Spleen (tissue), 11 donors: Measurements from ENCODE around the gene ACTN1. TPM values are rescaled to one million over a fixed set of nuclear protein-coding genes. Genes with fewer than 3 reads are reported as not detected.

Source experiments
- DNase-seq: peaks from one replicate; pipeline ENCODE4 v3.0.0-alpha.2; 2020
- H3K27ac ChIP-seq, 8 donors: fragments of 200-600 bp; sonication (generic) in 7 of 8; 1 replicate in 4 of 8; 2 replicates in 4 of 8; pipeline versions ENCODE4 v1.5.0 to v1.8.0; 2016 to 2021; ENCODE audit warnings: inconsistent platforms in 4 of 8, mild to moderate bottlenecking in 4 of 8, moderate library complexity in 1 of 8
- H3K27me3 ChIP-seq, 7 donors: fragments of 200-600 bp; sonication (generic) in 6 of 7; replicated peaks in 1 of 7; 1 replicate in 4 of 7; 2 replicates in 3 of 7; pipeline versions ENCODE4 v1.5.0 to v1.8.0; 2016 to 2021; ENCODE audit warnings: inconsistent platforms in 3 of 7, mild to moderate bottlenecking in 1 of 7
- H3K36me3 ChIP-seq, 6 donors: fragments of 200-600 bp; sonication (generic) in 5 of 6; 1 replicate in 4 of 6; 2 replicates in 2 of 6; pipeline versions ENCODE4 v1.5.0 to v1.8.0; 2016 to 2021; ENCODE audit warnings: inconsistent platforms in 2 of 6
- H3K4me1 ChIP-seq, 6 donors: fragments of 200-600 bp; sonication (generic) in 5 of 6; 1 replicate in 3 of 6; 2 replicates in 3 of 6; pipeline versions ENCODE4 v1.5.0 to v1.8.0; 2016 to 2021; ENCODE audit warnings: inconsistent platforms in 3 of 6
- H3K4me3 ChIP-seq, 8 donors: fragments of 200-600 bp; sonication (generic) in 7 of 8; 1 replicate in 4 of 8; 2 replicates in 4 of 8; pipeline versions ENCODE4 v1.5.0 to v1.8.0; 2016 to 2021; ENCODE audit warnings: inconsistent platforms in 4 of 8, mild to moderate bottlenecking in 4 of 8, moderate library complexity in 2 of 8
- H3K9me3 ChIP-seq, 8 donors: fragments of 200-600 bp; sonication (generic) in 7 of 8; 1 replicate in 4 of 8; 2 replicates in 4 of 8; pipeline versions ENCODE4 v1.5.0 to v1.8.0; 2016 to 2021; ENCODE audit warnings: inconsistent platforms in 4 of 8
- POLR2A ChIP-seq, 3 donors: fragments of 450-650 bp; IDR thresholded peaks; one replicate each; pipeline ENCODE4 v1.5.1; 2017; ENCODE audit warnings: antibody characterized with exemption in 3 of 3, mild to moderate bottlenecking in 1 of 3
- POLR2AphosphoS5 ChIP-seq, 3 donors: sonication (generic); formaldehyde crosslinking; IDR thresholded peaks; one replicate each; pipeline ENCODE4 v1.5.1; 2017; ENCODE audit warnings: antibody characterized with exemption in 3 of 3
- WGBS, 5 donors: extraction: QIAGEN DNeasy Blood & Tissue Kit in 3 of 5; methylation state at CpG; one replicate each; pipeline versions ENCODE4 v1.1.5 to v1.1.7; 2013 to 2018; 5-methylcytosine and 5-hydroxymethylcytosine counted together
- intact Hi-C: fragments of 100-400 bp; cut with DNase I; formaldehyde crosslinking; loops from one replicate; pipeline ENCODE4 v1.15.0; 2023; ENCODE audit warnings: low total_unique reads
- polyA plus RNA-seq, 3 donors: library from polyadenylated mRNA; stranded (reverse); fragments of 200-250 nt; gene quantifications; one replicate each; pipeline ENCODE4 v1.2.1, GENCODE V29; 2013
- total RNA-seq, 7 donors: library from RNA; depleted of rRNA in 3 of 7; stranded (reverse); fragments of >200 nt in 3 of 7; fragmentation: NEBNext Ultra II Directional in 4 of 7; extraction: Animal tissue kit (Norgen Biotek cat#: 25700) in 4 of 7; gene quantifications; one replicate each; pipeline versions ENCODE4 v1.1.0 to v1.2.1, GENCODE V29; 2016 to 2021
- TF ChIP-seq, protein P1 (sequence below), 11 experiments: fragments of 200-600 bp in 7 of 11; fragments of 450-650 bp in 4 of 11; sonication (generic) in 4 of 11; IDR thresholded peaks in 8 of 11; conservative IDR thresholded peaks in 3 of 11; 1 replicate in 7 of 11; 2 replicates in 4 of 11; pipeline versions ENCODE4 v1.4.0 to v1.8.0; 2016 to 2021; ENCODE audit warnings: antibody characterized with exemption in 11 of 11, inconsistent platforms in 4 of 11, mild to moderate bottlenecking in 1 of 11
- donor health status: healthy with polysubstance abuse.
- donor health status: DM: no; HTN: no; CAD: no; lungs with moderate emphysema.
- donor health status: DM: no; HTN: no; CAD: no.
- donor health status: Bipolar disorder and iron deficiency.
- donor health status: healthy.
- donor health status: DM: no; HTN: no; CAD: no.
- donor health status: DM: yes; HTN: yes; CAD: no.

ACTN1 gene
- total and polyA plus RNA-seq, 10 donors, result 15.4 to 315 (median 95.4) TPM

DNA sequence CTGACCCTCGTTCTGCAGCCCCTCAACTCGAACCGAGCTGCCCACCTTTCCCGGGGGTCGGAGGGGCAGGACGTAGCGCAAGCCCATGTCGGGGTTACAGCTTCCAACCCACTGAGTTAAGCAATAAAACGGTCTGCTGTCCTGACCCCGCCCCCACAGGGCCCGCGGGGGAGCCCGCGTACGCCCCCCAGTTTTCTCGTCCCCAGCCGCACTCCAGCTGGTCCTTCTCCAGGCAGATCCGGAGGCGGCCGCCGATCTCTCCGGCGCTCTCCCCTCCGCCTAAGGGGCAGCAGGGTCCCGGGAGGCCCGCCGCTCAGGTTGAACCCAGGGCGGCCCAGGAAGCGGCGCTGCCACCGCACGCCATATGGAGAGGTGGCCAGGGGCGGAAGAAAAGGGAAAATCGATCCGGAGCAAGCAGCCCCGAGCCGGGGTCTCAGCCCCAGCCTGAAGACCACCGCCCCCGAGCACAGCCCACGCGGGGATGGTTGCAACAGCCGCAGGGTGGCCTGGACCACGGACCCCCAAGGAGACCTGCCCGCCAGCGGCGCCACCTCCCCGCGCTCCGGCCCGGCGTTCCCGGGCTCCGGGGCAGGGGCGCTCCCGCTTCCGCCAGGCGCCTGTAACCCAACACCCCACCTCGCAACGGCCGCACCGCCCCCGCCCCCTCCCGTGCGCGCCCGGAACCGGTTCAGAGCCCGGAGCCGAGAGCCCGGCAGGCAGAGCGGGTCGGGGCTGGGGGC, 760 bp downstream of the ACTN1 start:
- Histone ChIP-seq H3K27me3 (peaks cover 0 to 53% (median 27%) of the 10 kb centered on the region in 7 donors), H3K27ac (peak overlapping the region; percentile 70 to 97 (median 93)), H3K4me1 (peaks cover 14 to 73% (median 53%) of the 10 kb centered on the region in 6 donors), H3K36me3 (peaks cover 0 to 18% (median 3%) of the 10 kb centered on the region in 6 donors), H3K4me3 (peak overlapping the region; percentile 69 to 84 (median 75)), H3K9me3 (peaks cover 0 to 6% (median 3%) of the 10 kb centered on the region in 8 donors)
- TF ChIP-seq POLR2AphosphoS5 (IDR thresholded peaks at IDR 0.05), result peak in 1 of 3 donors; percentile 27
- TF ChIP-seq, protein P1, sequence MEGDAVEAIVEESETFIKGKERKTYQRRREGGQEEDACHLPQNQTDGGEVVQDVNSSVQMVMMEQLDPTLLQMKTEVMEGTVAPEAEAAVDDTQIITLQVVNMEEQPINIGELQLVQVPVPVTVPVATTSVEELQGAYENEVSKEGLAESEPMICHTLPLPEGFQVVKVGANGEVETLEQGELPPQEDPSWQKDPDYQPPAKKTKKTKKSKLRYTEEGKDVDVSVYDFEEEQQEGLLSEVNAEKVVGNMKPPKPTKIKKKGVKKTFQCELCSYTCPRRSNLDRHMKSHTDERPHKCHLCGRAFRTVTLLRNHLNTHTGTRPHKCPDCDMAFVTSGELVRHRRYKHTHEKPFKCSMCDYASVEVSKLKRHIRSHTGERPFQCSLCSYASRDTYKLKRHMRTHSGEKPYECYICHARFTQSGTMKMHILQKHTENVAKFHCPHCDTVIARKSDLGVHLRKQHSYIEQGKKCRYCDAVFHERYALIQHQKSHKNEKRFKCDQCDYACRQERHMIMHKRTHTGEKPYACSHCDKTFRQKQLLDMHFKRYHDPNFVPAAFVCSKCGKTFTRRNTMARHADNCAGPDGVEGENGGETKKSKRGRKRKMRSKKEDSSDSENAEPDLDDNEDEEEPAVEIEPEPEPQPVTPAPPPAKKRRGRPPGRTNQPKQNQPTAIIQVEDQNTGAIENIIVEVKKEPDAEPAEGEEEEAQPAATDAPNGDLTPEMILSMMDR (IDR thresholded peaks at IDR 0.05 in 8 of 11, conservative IDR thresholded peaks at IDR 0.05 in 3 of 11), result peak in 1 of 11 experiments; percentile 4
- TF ChIP-seq POLR2A (IDR thresholded peaks at IDR 0.05), result no peak
- intact Hi-C loops, result no loop called here
- peak; percentile 90 for DNase-seq
- 0 to 1% (median 0%) methylated on average over 25 to 72 of the region's 72 CpGs for WGBS, 5 donors

DNA sequence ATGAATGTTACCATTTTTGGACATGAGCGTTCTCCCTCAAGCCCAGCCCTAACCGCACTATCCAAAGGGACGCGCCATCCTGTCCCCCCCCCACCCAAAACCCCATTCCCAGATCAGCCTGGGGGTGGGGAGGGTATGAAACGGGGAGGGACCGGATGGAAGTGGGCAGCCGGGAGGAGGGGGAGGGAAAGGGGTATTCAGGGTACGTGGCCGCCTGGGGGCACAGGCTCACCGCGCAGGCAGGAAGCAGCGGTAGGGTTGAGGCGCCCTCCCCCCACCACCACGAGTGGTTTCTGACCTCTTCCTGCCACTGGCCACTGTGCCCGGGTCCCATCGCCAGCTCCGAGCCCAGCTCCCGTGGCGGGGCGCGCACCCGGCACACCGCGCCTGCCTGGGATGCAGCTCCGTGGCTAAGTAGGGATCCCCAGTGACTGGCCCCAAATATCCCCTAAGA, 1.4 kb downstream of the ACTN1 start:
- H3K4me1 ChIP-seq, result peaks cover 14 to 78% (median 53%) of the 10 kb centered on the region in 6 donors
- TF ChIP-seq POLR2A (IDR thresholded peaks at IDR 0.05), result no peak
- TF ChIP-seq POLR2AphosphoS5 (IDR thresholded peaks at IDR 0.05), result peak; percentile 76 to 87 (median 76)
- TF ChIP-seq, protein P1 (IDR thresholded peaks at IDR 0.05 in 8 of 11, conservative IDR thresholded peaks at IDR 0.05 in 3 of 11), result peak in 4 of 11 experiments; percentile 10 to 36 (median 28)
- WGBS, 5 donors, result 1 to 6% (median 1%) methylated on average over 7 to 24 of the region's 25 CpGs

DNA sequence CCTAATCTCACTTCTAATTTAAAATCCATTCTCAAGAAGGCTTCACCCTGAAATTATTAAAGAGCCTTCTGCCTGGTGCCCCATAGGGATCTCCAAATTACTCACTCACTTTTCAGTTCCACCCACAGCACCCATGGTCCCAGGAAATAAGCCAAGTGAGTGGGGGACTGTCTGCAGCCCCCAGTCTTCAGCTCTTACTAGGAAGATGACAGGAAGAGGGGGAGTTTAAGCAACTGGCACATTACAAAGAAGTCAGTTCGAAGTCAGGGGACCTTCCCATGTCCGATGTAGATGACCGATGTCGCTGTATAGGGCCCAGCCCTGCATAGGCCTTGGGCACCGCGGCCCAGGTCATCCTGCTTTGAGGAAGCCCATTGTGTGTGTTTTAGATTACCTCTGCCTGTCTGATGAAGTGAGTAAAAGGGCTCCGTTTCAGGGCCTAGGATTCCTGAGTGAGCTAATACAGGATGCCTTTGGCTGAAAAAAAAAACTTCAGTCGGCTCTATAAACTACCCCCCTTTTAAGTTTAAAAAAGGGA, 1.9 kb downstream of the ACTN1 start:
- Histone ChIP-seq H3K4me3 (peak overlapping the region; percentile 69 to 84 (median 75)), H3K36me3 (peaks cover 0 to 29% (median 7%) of the 10 kb centered on the region in 6 donors), H3K4me1 (peaks cover 14 to 83% (median 55%) of the 10 kb centered on the region in 6 donors), H3K9me3 (peaks cover 0 to 12% (median 5%) of the 10 kb centered on the region in 8 donors), H3K27me3 (peaks cover 0 to 53% (median 27%) of the 10 kb centered on the region in 7 donors), H3K27ac (peak overlapping the region; percentile 70 to 97 (median 93))
- peak; percentile 78 for DNase-seq
- intact Hi-C loops, result no loop called here
- TF ChIP-seq POLR2A (IDR thresholded peaks at IDR 0.05), result no peak
- TF ChIP-seq, protein P1 (IDR thresholded peaks at IDR 0.05 in 8 of 11, conservative IDR thresholded peaks at IDR 0.05 in 3 of 11), result no peak
- TF ChIP-seq POLR2AphosphoS5 (IDR thresholded peaks at IDR 0.05), result no peak
- WGBS, 5 donors, result 13 to 22% (median 16%) methylated on average over 8 of the region's 8 CpGs

More for the DNA sequence above, 1.4 kb downstream of the ACTN1 start:
- Histone ChIP-seq H3K36me3 (peaks cover 0 to 24% (median 6%) of the 10 kb centered on the region in 6 donors), H3K4me3 (peak overlapping the region; percentile 69 to 84 (median 75)), H3K27me3 (peaks cover 0 to 53% (median 27%) of the 10 kb centered on the region in 7 donors), H3K27ac (peak overlapping the region; percentile 70 to 97 (median 93)), H3K9me3 (peaks cover 0 to 12% (median 5%) of the 10 kb centered on the region in 8 donors)
- peak; percentile 91 for DNase-seq
- intact Hi-C loops, result no loop called here
